ENCODE measurements around the gene EPN3. TPM values are rescaled to one million over a fixed set of nuclear protein-coding genes. Genes with fewer than 3 reads are reported as not detected.

Gene EPN3
- polyA plus RNA-seq, 1 of the 3 experiments (the other 2 are of a cell fraction), result 0.05 TPM

DNA sequence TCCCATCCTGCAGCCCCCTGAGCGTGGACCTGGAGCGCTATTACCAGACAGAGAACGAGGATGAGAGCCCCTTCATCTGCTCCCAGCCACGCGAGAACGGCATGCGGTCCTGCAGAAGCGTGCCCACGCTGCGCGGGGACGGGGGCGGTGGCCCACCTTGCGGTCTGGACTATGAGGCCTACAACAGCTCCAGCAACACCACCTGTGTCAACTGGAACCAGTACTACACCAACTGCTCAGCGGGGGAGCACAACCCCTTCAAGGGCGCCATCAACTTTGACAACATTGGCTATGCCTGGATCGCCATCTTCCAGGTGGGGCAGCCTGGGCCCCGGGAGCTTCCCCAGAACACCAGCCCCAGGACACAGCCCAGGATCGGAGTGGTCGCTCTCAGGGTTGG, 40.0 kb downstream of the EPN3 start (continued):
- TF ChIP-seq IRF3 (IDR thresholded peaks at IDR 0.05; ENCODE audit: low read depth, low read length), result no peak
- TF ChIP-seq REST (IDR thresholded peaks at IDR 0.05; ENCODE audit: low read depth, low read length), result no peak
- TF ChIP-seq FOXJ3 (CRISPR knock-in tag; IDR thresholded peaks at IDR 0.05), result no peak

GRCh38 chr17:50573866-50574611, 41.5 kb downstream of the EPN3 start:
- peaks cover 7% of the 10 kb centered on the region; the same call in 1 of the 2 replicates for H3K27me3 ChIP-seq (ENCODE audit: insufficient read depth)
- no peaks in the 10 kb centered on the region for H3K9me2 ChIP-seq
- H3K4me1 ChIP-seq (ENCODE audit: control insufficient read depth in 1 of 2, insufficient read depth in 2 of 2, low read depth in 1 of 2, low read length in 1 of 2), result peaks cover 0 to 23% of the 10 kb centered on the region in 2 experiments; a peak in 1 of 4 replicates
- 81% methylated on average over 12 of the region's 12 CpGs for WGBS (ENCODE audit: low lambda C conversion rate)
- no peak for DNase-seq
- no peaks in the 10 kb centered on the region for H3K36me3 ChIP-seq (replicated peaks in 1 of 2; ENCODE audit: control insufficient read depth in 1 of 2, insufficient read depth in 2 of 2, low read length in 1 of 2)
- no peak overlapping the region for H2AFZ ChIP-seq (ENCODE audit: low read depth)
- no peak overlapping the region for H3K9ac ChIP-seq
- no peak overlapping the region for H3K27ac ChIP-seq (ENCODE audit: low read depth in 2 of 2, low read length in 1 of 2)
- H3K4me3 ChIP-seq (ENCODE audit: low read depth in 2 of 2, low read length in 1 of 2), result no peak overlapping the region
- ChIA-PET POLR2A (no interaction called here), CTCF (interaction anchor here (0.7 to 2.9 kb wide), 9 partner anchors 12 to 209 kb away, joined by 3 to 10 read pairs (median 4); no protein-coding TSS in a partner anchor)
- H3F3A ChIP-seq (replicated peaks; ENCODE audit: insufficient read depth), result no peaks in the 10 kb centered on the region
- no peaks in the 10 kb centered on the region for H3K79me2 ChIP-seq (ENCODE audit: insufficient read depth)
- no peaks in the 10 kb centered on the region for H3K9me3 ChIP-seq
- H3K4me2 ChIP-seq, result no peak overlapping the region
- H4K20me1 ChIP-seq (ENCODE audit: insufficient read depth), result no peaks in the 10 kb centered on the region
- TF ChIP-seq FOXM1 (IDR thresholded peaks at IDR 0.05; ENCODE audit: low read depth), result no peak
- TF ChIP-seq, protein P1, sequence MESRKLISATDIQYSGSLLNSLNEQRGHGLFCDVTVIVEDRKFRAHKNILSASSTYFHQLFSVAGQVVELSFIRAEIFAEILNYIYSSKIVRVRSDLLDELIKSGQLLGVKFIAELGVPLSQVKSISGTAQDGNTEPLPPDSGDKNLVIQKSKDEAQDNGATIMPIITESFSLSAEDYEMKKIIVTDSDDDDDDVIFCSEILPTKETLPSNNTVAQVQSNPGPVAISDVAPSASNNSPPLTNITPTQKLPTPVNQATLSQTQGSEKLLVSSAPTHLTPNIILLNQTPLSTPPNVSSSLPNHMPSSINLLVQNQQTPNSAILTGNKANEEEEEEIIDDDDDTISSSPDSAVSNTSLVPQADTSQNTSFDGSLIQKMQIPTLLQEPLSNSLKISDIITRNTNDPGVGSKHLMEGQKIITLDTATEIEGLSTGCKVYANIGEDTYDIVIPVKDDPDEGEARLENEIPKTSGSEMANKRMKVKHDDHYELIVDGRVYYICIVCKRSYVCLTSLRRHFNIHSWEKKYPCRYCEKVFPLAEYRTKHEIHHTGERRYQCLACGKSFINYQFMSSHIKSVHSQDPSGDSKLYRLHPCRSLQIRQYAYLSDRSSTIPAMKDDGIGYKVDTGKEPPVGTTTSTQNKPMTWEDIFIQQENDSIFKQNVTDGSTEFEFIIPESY (IDR thresholded peaks at IDR 0.05; ENCODE audit: borderline replicate concordance, low read depth), result no peak
- TF ChIP-seq TEAD4 (IDR thresholded peaks at IDR 0.05; ENCODE audit: borderline replicate concordance, insufficient read depth), result no peak
- TF ChIP-seq YY1 (IDR thresholded peaks at IDR 0.05; ENCODE audit: low read depth), result no peak
- no peak for TF ChIP-seq GATA2 (CRISPR knock-in tag; IDR thresholded peaks at IDR 0.05)
- TF ChIP-seq IRF3 (IDR thresholded peaks at IDR 0.05; ENCODE audit: low read depth, low read length), result no peak
- TF ChIP-seq JUND (IDR thresholded peaks at IDR 0.05), result no peak
- no peak for TF ChIP-seq TCF12 (IDR thresholded peaks at IDR 0.05)
- no peak for TF ChIP-seq GABPA (IDR thresholded peaks at IDR 0.05; ENCODE audit: low read depth)
